Loucy (cell line): Measurements from ENCODE around the gene C11orf52.

Experiments used
- CTCF ChIP-seq: fragments of 200-600 bp; sonication (generic); conservative IDR thresholded peaks from 2 replicates; pipeline ENCODE4 v1.5.1; 2014; ENCODE audit warnings: mild to moderate bottlenecking, antibody characterized with exemption, low read length
- EZH2phosphoT487 ChIP-seq: fragments of 200-600 bp; IDR thresholded peaks from 2 replicates; pipeline ENCODE4 v1.6.1; 2018; ENCODE audit warnings: antibody characterized with exemption, mild to moderate bottlenecking, moderate library complexity, borderline replicate concordance

GRCh38 chr11:111886844-111887243 is 31.9 kb upstream of the C11orf52 start:
- TF ChIP-seq CTCF (no peak), EZH2phosphoT487 (no peak)
